CMK (cell line): ENCODE measurements around the gene EPS15.
A peak's percentile ranks its signal among the peaks of the same experiment; 100 is the strongest.
"Not testable (repeated sequence)": the region's sequence is repeated elsewhere in the genome, so short reads cannot be mapped to it uniquely, and the experiment has no call there.

Experiments
- DNase-seq: peaks from one replicate; pipeline ENCODE4 v3.0.0-alpha.2; 2010; ENCODE audit warnings: low read depth

Gene EPS15

DNA sequence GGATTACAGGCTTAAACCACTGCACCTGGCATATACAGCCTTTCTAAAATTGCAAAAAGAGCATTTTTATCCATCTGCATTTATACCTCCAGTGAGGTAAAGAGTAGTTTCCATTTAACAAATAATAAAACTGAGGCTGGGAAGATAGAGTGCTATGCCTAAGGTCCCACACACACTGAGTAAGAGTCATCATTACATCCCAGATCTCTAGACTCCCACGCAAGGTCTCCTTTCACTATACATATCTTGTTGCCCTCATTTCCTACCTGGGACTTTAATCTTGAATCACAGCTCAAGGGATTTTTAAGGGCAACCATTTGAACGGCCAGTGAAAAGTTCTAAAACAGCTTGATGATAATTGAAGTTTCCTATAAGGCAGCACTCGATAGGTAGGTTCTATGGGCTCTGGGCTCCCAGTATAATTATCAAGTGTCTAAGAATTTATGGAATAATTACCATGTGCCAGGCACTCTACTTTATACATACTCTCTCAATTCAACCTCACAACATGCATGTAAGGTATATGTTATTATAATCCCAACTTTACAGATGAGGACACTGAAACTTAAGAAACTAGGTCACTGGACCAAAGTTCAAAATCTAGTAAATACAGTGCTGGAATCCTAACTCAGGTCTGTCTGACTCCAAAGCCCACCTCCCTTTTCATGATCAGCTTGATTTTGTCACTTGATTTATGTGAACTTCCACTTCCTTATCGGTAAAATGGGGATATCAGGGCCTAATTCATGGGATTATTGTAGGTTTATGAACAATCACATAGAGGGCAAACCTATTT, 23.3 kb upstream of the EPS15 start:
- no peak for DNase-seq

- no peak for DNase-seq
Measured at GRCh38 chr1:51541313-51542050, 22.4 kb upstream of the EPS15 start.

DNA sequence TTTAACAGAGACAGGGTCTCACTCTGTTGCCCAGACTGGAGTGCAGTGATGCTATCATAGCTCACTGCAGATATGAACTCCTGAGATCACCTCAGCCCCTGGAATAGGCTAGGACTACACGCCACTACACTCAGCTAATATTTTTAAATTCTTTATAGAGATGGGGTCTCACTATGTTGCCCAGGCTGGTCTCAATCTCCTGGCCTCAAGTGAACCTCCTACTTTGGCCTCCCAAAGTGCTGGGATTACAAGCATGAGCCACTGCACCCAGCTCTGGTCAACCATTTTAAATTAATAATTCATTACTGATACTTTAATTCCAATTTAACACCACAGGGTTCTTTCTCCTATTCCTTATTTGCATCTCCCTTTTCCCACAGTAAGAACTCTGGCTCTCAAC, 18.5 kb upstream of the EPS15 start:
- no peak for DNase-seq

DNA sequence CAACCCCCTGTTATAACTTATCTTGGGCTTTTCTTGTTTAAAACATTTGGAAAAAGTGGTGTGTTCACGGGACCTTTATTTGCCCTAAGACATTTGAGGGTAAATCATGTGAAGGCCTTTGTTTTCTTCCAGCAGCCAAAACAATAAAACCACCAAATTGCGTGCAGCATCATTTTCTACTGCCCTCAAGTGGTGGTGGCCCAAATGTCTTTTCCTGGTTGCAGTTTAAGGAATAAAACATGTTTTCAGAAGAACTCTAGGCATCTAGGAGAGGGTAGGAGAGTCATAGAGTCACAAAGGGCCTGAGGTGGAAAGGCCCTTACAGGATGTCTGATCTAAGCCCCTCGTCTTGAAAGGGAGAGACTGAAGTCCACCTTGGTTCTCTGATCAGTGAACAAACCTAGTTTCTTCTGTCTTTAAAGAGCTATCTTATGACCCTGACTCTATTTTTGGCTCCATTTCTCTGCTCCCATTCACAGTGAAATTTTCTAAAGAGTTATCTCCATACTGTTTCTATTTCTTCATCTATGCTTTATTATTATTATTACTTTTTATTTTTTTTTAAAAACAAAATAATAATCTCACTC, 16.0 kb upstream of the EPS15 start:
- no peak for DNase-seq

DNA sequence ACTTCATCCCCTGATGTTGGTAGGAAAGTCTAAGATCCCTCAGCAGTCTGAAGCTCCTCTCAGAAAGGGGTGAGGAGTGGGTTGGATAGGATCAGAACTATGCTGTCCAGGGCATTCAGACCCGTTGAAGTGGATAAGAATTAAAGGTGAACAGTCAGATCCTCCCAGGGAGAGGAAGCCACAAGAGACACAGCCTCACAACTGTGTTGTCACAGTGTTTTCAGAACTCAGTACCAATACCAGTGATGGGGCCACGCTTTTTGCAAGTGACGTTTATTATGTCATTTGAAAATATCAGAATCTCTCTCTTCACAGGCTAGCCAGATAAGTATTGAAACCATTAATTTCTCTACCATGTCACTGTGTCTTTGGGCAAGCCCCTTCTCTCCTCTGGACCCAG, 15.4 kb upstream of the EPS15 start:
- no peak for DNase-seq

DNA sequence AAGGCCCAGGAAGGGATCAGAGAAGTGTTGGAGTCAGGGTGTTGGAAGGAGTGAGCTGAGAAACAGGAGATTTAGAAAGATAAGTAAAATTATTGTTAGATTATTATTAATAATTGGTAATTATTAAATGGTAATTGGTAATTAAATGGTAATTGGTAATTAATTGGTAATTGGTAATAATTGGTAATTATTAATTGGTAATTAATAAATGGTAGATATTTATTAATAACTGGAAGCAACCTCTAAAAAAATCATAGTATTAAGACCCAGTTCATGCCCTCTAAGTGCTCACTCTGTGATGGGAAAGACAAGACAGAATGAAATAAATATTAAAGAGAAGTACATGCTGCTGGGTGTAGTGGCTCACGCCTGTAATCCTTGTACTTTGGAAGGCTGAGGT, 13.8 kb upstream of the EPS15 start:
- no peak for DNase-seq

DNA sequence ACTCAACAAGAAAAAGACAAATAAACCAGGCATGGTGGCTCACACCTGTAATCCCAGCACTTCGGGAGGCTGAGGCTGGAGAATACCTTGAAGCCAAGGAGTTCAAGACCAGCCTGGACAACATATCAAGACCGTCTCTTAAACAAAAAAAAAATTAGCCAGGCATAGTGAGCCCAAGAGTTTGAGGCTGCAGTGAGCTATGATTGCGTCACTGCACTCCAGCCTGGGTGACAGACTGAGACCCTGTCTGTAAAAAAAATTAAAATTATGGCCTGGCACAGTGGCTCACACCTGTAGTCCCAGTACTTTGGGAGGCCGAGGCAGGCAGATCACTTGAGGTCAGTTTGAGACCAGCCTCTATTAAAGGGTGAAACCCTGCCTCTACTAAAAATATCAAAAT, 11.4 kb upstream of the EPS15 start:
- not testable (repeated sequence) for DNase-seq

DNA sequence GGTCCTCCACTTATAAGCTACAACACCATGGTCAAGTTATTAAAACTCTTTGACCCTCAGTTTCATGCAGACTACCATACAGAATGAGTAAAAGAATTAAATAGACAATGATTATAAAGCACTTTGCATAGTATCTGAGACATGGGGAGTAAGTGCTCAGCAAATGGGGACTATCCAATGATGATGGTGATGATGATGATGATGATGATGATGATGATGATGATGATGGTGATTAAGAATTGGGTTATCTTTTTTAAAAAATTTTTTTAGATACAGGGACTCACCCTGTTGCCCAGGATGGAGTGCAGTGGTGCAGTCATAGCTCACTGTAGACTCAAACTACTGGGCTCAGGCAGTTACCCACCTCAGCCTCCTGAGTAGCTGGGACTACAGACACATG, 8.1 kb upstream of the EPS15 start:
- no peak for DNase-seq

- no peak for DNase-seq
Measured at GRCh38 chr1:51526248-51526647, 7.2 kb upstream of the EPS15 start.

GRCh38 chr1:51525295-51525694, 6.2 kb upstream of the EPS15 start:
- DNase-seq = no peak

DNA sequence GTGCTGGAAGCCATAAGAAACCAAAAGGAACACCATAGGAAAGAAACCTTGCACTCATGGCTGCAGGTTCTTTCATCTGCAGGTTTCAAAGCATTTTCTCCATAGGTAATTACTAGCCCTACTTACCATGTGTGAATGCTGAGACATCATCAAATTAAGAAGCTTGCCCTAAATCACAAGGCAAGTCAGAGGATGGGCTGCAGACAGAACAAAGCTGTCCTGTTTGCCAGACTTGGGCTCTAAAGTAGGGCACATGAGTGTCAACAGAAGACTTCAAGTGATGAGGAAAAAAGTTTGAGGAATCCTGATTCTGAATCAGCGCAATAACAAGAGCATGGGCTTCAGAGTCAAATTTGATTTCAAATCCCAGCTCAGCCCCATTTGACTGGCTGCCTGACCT, 5.8 kb upstream of the EPS15 start:
- no peak for DNase-seq

DNA sequence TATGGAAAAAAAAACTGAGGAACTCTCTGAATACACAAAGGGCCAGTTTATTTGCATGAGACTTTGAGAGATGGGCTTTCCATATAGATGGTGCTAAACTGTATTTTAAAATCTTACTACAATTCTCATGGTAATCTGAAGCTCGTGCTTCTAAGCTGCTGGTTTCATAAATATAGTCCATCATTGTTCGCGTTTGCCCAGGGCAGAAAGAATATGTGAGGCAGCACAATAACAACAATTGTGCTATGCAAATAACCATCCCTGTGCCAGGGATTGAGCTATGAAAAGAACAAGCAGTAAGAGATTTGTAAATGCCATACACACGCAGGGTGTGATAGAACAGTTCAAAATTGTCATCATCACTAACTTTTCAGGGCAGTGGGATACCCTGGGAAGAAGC, 4.9 kb upstream of the EPS15 start:
- no peak for DNase-seq

- no peak for DNase-seq
Measured at GRCh38 chr1:51520700-51521248, 1.7 kb upstream of the EPS15 start.

DNA sequence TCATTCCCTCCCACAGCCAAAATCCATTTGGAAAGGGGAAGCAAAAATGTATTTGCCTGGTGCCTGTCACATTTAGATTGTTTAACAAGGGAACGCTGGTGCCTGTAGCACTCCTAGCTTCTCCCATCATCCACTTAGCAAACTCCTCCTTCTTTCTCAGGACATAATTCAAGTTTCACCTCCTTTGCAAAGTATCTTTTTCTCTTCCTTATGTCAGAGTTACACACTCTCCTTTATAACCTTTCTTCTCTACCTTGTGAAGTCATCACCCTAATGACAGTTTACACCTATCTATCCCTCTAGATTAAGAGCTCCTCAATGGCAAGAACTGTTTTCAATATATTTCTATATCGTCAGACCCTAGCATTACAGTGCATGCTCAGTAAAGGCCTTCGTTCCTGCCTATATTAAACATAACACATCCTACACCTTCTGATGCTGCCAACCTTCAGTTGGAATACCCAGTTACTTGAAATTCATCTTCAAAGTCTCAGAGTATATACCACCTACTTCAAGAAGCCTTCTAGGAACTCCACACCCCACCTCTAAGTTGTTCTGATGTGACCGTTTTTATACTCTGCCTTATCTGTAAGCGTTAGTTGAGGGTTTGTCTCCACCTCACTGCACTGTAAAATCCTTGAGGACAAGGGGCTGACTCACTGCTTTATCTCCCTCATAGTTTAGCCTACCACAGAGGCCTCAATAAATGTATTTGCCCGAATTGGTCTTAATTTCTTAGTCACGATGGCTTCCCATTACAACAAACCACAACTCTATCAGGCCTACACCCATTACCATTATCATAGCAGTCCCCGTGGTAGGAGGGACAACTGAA, 1.0 kb upstream of the EPS15 start:
- no peak for DNase-seq

- no peak for DNase-seq
Measured at GRCh38 chr1:51518586-51519047, 449 bp downstream of the EPS15 start.

DNA sequence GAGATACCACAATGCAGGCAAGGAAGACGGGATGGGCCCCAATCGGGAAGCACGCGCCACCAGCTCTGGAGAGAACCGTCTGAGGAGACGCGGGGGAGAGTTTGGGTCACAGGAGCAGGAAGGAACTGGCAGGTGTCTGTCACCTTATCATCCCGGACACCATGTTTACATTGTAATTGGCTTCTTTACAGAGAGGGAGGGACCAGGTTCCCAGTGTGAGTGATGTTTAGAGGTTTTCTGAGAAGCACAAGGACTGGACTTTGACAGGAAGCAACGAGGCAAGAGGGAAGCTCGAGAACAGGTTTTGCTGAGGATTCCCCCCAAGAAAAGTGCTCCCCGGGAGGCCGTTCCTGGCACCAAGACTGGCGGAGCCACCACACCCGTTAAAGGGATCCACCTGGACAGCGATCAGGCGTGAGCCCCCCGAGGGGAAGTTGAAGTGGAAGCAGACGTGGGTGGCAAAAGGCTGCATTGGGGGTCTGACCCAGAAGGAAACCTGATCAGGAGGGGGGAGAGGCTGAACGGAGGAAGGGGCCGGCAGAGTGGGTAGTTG, 957 bp downstream of the EPS15 start:
- DNase-seq = peak; percentile 96

DNA sequence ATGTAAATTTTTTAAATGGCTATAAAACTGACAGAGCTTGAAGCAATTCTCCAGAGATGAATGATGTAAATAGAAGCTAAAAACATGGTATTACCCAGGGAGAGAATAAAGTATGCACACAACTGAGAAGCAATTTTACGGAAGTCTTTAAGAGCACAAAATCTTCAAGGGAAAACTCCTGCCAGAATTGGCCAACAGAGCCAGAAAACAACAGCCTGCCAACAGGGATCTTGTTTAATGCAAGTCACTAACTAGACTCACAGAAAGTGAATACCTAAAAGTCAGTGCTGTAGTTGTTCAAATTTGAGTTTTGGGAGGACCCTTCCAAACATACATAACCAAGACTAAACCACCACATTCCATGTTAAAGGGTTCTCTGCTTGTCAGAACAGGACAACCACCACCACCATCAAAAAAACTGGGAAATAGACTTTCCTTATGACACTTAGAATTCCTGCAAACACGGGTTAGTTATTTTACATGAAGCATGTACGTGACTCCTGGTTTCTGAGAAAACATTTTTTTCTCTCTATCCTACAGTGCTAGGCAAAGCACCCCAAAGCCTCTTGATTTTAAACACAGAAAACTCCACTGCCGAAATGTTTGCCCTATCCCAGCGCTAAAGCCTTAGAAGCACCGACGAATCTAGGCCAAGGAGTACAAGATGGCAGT, 1.6 kb downstream of the EPS15 start:
- no peak for DNase-seq

- no peak for DNase-seq
Measured at GRCh38 chr1:51516649-51517158, 2.4 kb downstream of the EPS15 start.

- no peak for DNase-seq
Measured at GRCh38 chr1:51515982-51516648, 3.0 kb downstream of the EPS15 start.

DNA sequence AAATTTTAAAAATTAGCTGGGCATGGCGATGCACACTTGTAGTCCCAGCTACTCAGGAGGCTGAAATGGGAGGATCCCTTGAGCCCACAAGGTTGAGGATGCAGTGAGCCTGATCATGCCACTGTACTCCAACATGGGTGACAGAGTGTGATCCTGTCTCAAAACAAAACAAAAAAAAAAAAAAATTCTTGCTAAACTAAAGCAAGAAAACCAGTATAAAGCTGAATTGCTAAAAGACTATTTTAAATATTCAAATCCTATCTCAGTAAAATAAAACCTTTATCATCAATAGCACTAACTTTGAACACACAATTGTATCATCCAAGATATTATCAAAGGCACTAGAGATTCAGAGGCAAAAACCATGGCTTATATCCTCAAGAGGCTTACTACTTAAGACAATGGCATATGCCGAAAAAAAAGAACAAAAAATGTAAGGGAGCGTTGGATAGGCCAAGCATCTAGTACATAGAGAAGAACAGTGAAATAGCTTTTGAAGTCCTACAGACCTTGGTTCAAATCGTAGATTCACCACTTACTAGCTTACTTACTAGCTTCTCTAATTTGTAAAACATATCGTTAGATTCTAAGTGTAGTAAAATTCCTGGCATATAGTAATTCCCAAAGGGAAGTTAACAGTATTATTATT, 3.6 kb downstream of the EPS15 start:
- no peak for DNase-seq
